Thoracic aorta endothelial cell (primary cell): ENCODE data around the gene OR6C74. TPM values are rescaled to one million over a fixed set of nuclear protein-coding genes. Genes with fewer than 3 reads are reported as not detected.

Source experiments
- total RNA-seq: library from RNA; depleted of rRNA; stranded (reverse); fragments of >200 nt; gene quantifications from 2 replicates; pipeline ENCODE4 v1.2.3, GENCODE V29; 2012

The OR6C74 gene
- total RNA-seq = not detected in 2 replicates

DNA sequence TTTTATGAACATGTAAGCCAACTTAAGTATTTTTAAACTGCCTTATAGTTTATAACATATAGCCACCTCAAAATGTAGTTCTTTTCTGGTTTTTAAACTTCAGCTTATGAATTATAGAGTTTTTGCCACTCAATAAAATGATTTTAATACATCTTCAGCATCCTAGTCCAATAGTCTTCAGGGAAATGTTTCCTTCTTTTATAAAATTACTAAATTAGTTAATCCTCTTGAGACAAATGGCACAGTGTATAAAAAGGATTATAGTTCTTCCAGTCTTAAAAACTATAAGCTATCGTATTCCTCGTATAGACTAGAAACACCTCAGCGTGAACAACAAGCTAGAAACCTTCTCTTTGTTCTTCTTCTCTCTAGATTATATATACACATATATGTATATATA is at the start of gene OR6C74:
TSS of gene OR6C74 (plus strand) at position 301 of the 400 bp plus-strand sequence. CDS start 2,679 bp downstream, outside the sequence.

DNA sequence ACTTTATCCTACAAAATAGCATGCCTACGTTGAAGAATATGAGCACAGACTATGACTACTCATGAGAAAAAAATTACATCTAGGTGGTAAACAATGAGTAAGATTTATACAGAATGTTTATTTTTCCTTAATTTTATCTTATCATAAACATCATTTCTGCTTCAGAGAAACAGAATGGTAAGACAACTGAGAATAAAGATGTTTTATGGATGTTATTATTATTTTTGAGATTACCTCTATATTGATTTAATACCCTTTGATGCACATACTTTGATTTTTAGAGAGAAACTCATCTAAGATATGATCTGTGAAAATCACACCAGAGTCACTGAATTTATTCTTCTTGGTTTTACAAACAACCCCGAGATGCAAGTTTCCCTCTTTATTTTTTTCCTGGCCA is 23.7 kb upstream of the OR6C74 start, which contains the start of gene OR10A7:
TSS of gene OR10A7 (plus strand) at position 301 of the 400 bp plus-strand sequence. CDS start at position 301, 0 bp downstream.

Other genes starting within 250 kb of the OR6C74 start
- gene NEUROD4, start 224.6 kb upstream of the OR6C74 start, total RNA-seq = not detected in 2 replicates
- gene OR9K2, start 118.2 kb upstream of the OR6C74 start, total RNA-seq = not detected in 2 replicates
- gene OR10A7, start 23.6 kb upstream of the OR6C74 start, total RNA-seq = not detected in 2 replicates
- not detected in 2 replicates for gene OR6C6, start 52.0 kb downstream of the OR6C74 start, total RNA-seq
- not detected in 2 replicates for gene OR6C1, start 69.7 kb downstream of the OR6C74 start, total RNA-seq
- not detected in 2 replicates for gene OR6C3, start 86.1 kb downstream of the OR6C74 start, total RNA-seq
- gene OR6C75, start 118.4 kb downstream of the OR6C74 start, total RNA-seq = not detected in 2 replicates
- not detected in 2 replicates for gene OR6C65, start 155.9 kb downstream of the OR6C74 start, total RNA-seq
- gene OR6C76, start 181.6 kb downstream of the OR6C74 start, total RNA-seq = not detected in 2 replicates
- gene OR6C2, start 199.5 kb downstream of the OR6C74 start, total RNA-seq = not detected in 2 replicates
- not detected in 2 replicates for gene OR6C70, start 225.5 kb downstream of the OR6C74 start, total RNA-seq
- 0.13 TPM in 1 of 2 replicates, not detected in the other for gene OR6C68, start 247.8 kb downstream of the OR6C74 start, total RNA-seq